ENCODE data around the gene VARS2.

DNA sequence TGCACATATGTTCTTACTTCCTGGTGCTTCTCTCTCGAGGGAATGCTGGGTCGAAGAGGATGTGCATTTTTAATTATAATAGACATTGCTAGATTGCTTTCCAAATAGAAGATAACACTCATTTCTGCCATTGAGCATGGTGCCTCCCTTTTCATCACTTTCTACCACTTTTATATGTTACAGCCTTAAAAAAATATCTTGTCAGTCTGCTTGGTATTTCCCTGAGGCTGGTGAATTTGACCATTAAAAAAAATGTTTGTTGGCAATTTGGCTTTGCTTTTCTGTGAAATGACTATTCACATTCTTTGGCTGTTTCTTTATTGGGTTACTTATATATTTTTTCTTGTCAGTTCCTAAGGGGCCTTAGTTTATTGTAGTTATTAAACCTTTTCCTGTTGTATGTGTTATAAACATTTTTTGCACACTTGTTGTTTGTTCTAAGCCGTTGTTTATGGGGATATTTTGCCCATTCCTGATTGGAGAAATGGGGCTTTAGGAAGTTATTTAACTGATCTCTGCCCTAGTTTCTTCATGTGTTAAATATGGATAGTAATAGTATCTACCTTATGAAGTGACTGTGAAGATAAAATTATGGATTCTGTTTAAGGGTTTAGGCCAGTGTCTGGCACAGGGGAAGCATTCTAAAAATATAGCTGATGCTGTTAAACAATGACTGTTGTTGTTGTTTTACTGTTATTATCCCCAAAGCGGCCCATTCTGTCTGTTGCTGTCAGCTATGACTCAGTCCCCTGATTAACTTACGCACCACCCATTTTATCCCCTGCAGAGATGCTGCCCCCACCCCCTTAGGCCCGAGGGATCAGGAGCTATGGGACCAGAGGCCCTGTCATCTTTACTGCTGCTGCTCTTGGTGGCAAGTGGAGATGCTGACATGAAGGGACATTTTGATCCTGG, 25.9 kb upstream of the VARS2 start:
- TF ChIP-seq GATA2 (IDR thresholded peaks at IDR 0.05; ENCODE audit: insufficient read depth, insufficient read length, low read depth, low read length) (no peak), POLR2AphosphoS5 (IDR thresholded peaks at IDR 0.05; ENCODE audit: insufficient read depth, low read depth, low read length) (no peak), POLR2A (IDR thresholded peaks at IDR 0.05; ENCODE audit: low read depth, low read length) (no peak), EZH2 (IDR thresholded peaks at IDR 0.05; ENCODE audit: borderline replicate concordance, low read depth, low read length, severe bottlenecking) (no peak), JUN (IDR thresholded peaks at IDR 0.05; ENCODE audit: borderline replicate concordance, insufficient read depth, insufficient read length, low read depth) (no peak), FOS (IDR thresholded peaks at IDR 0.05; ENCODE audit: borderline replicate concordance, insufficient read depth, low read length) (no peak), MYC (IDR thresholded peaks at IDR 0.05; ENCODE audit: low read depth, low read length) (no peak)
- TF ChIP-seq, protein P1, sequence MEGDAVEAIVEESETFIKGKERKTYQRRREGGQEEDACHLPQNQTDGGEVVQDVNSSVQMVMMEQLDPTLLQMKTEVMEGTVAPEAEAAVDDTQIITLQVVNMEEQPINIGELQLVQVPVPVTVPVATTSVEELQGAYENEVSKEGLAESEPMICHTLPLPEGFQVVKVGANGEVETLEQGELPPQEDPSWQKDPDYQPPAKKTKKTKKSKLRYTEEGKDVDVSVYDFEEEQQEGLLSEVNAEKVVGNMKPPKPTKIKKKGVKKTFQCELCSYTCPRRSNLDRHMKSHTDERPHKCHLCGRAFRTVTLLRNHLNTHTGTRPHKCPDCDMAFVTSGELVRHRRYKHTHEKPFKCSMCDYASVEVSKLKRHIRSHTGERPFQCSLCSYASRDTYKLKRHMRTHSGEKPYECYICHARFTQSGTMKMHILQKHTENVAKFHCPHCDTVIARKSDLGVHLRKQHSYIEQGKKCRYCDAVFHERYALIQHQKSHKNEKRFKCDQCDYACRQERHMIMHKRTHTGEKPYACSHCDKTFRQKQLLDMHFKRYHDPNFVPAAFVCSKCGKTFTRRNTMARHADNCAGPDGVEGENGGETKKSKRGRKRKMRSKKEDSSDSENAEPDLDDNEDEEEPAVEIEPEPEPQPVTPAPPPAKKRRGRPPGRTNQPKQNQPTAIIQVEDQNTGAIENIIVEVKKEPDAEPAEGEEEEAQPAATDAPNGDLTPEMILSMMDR (IDR thresholded peaks at IDR 0.05; ENCODE audit: extremely low read depth in 1 of 2, insufficient read depth in 1 of 2, low read depth in 1 of 2, low read length in 2 of 2): no peak
- TF ChIP-seq, protein P2, sequence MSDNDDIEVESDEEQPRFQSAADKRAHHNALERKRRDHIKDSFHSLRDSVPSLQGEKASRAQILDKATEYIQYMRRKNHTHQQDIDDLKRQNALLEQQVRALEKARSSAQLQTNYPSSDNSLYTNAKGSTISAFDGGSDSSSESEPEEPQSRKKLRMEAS (IDR thresholded peaks at IDR 0.05; ENCODE audit: insufficient read depth, insufficient read length): no peak
